Right ventricle myocardium inferior (tissue), 1 donor: ENCODE measurements around the gene MRPL55. TPM values are rescaled to one million over a fixed set of nuclear protein-coding genes. Genes with fewer than 3 reads are reported as not detected.
A peak's percentile ranks its signal among the peaks of the same experiment; 100 is the strongest.

Experiments used
- ATAC-seq: fragments of 200-7000 bp; cut with Tn5 transposase; one replicate; pipeline ENCODE4 v1.9.1; 2020; ENCODE audit warnings: mild to moderate bottlenecking, moderate library complexity
- DNase-seq: peaks from one replicate; pipeline ENCODE4 v3.0.0; 2021; ENCODE audit errors: missing footprints
- intact Hi-C: fragments of 100-400 bp; cut with DNase I; formaldehyde crosslinking; loops from one replicate; pipeline ENCODE4 v1.11.0; 2022
- long read RNA-seq: library from polyadenylated mRNA; unstranded; transcript quantifications from one replicate; pipeline ENCODE4 v2.0.0, GENCODE V29; 2021
- total RNA-seq: library from RNA; stranded (reverse); fragmentation: NEBNext Ultra II Directional; extraction: Animal tissue kit (Norgen Biotek cat#: 25700); gene quantifications from one replicate; pipeline ENCODE4 v1.2.1, GENCODE V29; 2021
- donor health status: DM: no; HTN: yes; CAD: no; lungs with severe emphysema.

The MRPL55 gene
- 57.0 TPM for total RNA-seq
- long read RNA-seq, partial matches to known transcripts, result 0 of 14 reads
- long read RNA-seq, other reads (novel, unspliced or antisense), result 4 of 14 reads

DNA sequence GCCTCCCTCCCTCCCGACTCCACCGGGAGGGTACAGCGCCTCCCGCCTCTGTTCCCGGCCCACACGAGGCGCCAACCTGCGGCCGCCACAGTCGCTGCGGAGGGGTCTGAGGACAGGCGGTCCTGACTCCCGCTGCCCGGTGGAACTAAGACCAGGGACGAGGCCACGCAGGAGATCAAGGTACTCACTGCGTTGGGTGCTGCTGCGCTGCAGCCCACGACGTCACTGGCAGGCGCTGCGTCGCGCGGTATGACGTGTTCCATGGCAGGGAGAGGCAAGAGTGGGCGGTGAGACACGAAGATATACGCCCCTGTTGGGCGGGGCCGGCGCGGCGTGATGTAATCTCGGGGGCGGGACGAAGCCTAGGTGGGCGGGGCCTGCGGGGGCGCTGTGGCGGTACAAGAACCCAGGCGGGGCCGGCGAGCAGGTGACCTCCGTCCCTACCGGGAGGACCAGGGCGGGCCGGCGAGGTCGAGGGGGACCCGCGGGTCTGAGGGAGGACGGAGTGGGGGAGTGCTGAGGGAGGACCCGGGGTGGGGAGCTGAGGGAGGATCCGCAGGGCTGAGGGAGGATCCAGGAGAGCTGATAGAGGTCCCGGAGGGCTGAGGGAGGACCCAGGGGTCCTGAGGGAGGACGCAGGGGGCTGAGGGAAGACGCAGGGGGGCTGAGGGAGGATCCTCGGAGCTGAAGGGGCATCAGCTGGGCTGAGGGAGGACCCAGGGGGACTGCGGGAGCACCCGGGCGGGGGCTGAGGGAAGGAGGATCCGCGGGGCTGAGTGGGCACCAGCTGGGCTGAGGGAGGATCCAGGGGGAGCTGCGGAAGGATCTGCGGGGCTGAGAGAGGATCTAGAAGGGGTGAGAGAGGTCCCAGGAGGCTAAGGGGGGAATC is at the start of gene MRPL55:
TSS of gene MRPL55 (minus strand) at position 227 of the 889 bp plus-strand sequence. CDS start 1,039 bp downstream, outside the sequence.
- peak; percentile 99 for DNase-seq
- ATAC-seq, result peak; percentile 96
- intact Hi-C loops, result loop anchor here (2.0 kb wide), 2 partner anchors 27 to 31 kb away; partner anchors contain the start of genes ARF1 and GUK1

GRCh38 chr1:228158151-228159007 is 49.3 kb upstream of the MRPL55 start:
- DNase-seq (peak; percentile 45), ATAC-seq (no peak)
- intact Hi-C loops, result no loop called here

- intact Hi-C loops, result no loop called here
- DNase-seq (peak; percentile 30), ATAC-seq (no peak)
Measured at GRCh38 chr1:228157729-228158126, 48.6 kb upstream of the MRPL55 start.

- intact Hi-C loops, result no loop called here
- DNase-seq, result peak; percentile 34
- no peak for ATAC-seq
Measured at GRCh38 chr1:228156941-228157728, 48.0 kb upstream of the MRPL55 start.

GRCh38 chr1:228156515-228156881 is 47.4 kb upstream of the MRPL55 start:
- intact Hi-C loops, result no loop called here
- DNase-seq (no peak), ATAC-seq (no peak)

- intact Hi-C loops, result no loop called here
- no peak for DNase-seq
- no peak for ATAC-seq
Measured at GRCh38 chr1:228155596-228156514, 46.8 kb upstream of the MRPL55 start.

- ATAC-seq (no peak), DNase-seq (peak; percentile 68)
- intact Hi-C loops, result no loop called here
Measured at GRCh38 chr1:228154670-228155571, 45.8 kb upstream of the MRPL55 start.

DNA sequence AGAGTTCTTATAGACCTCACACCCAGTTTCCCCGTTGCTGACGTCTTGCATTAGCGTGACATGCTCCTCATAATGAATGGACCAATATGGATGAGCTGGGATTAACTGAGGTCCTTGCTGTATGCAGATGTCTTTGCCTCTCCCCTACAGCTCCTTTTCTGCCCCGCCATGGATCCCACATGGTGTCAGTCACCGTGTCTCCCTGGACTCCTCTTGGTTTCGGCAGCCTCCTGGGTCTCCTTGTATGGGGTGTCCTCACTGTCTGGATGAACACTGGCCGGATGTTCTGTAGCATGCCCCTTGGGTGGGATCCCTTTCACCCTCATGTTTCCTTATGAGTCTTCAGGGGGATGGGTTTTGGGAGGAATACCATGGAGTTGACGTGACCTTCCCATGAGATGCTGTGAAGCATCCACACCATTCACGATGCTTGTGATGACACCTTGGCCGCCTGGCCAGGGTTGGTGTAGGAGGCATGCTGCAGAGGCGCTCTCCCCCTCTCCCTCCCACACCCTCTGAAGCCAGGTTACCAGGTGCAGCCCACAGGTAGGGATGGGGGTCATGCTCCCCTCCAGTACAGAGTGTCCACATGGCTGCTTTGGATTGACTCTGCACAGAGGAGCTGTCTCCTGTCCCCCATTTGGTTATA is 45.0 kb upstream of the MRPL55 start:
- ATAC-seq, result no peak
- intact Hi-C loops, result no loop called here
- DNase-seq, result no peak

DNA sequence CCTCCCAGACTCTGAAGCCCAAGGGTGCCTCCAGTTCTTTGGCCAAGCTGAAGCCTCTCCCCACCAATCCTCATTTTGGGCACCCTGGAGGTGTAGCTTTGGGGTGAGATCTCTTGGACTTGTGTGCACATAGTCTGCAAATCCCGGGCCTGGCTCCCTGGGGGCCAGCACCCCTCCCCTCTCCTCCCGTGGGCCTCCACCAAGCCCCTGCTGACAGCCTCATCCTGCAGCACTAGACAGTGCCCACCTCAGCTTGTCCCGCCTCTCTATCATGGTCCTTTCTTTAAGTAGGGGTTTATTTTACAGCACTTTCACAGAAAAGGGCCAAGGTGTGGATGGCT is 43.8 kb upstream of the MRPL55 start:
- intact Hi-C loops, result no loop called here
- DNase-seq (no peak), ATAC-seq (no peak)

DNA sequence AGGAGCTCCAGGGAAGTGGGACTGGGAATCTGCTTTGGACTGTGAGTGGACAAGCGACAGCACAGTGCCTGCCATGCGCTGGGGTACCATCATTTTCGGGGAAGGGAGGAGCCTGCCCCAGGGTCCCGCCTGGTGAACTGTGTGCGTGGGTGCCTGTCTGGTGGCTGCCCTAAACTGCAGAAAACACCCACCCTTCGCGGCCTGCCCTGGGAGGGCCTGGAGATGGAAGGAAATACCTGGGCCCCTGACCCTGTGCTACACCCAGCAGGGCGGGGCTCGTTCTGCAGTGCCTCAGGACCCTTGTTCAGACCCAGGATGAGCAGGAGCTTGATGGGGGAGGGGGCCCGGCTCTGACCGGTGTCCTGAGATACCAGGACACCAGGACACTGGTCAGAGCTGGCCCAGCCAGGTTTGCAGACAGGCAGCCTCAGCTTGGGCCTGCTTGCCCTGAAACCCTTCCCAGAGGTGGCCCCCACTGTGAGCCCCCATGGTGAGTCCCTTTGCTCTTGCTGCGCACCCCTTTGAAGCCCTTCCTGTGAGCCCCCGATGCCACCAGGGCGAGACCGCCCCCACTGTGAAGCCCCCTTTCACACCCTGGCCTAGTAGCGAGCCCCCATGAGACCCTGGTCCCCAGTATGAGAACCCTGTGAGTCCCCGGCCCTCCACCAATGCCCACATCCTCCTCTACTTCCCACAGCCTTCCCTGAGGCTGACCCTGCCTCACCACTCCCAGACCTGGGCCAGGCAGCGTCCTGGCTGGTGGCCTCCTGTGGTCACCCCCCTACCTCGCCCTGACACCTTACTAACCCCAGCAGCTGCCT is 43.2 kb upstream of the MRPL55 start:
- ATAC-seq (no peak), DNase-seq (no peak)
- intact Hi-C loops, result no loop called here

DNA sequence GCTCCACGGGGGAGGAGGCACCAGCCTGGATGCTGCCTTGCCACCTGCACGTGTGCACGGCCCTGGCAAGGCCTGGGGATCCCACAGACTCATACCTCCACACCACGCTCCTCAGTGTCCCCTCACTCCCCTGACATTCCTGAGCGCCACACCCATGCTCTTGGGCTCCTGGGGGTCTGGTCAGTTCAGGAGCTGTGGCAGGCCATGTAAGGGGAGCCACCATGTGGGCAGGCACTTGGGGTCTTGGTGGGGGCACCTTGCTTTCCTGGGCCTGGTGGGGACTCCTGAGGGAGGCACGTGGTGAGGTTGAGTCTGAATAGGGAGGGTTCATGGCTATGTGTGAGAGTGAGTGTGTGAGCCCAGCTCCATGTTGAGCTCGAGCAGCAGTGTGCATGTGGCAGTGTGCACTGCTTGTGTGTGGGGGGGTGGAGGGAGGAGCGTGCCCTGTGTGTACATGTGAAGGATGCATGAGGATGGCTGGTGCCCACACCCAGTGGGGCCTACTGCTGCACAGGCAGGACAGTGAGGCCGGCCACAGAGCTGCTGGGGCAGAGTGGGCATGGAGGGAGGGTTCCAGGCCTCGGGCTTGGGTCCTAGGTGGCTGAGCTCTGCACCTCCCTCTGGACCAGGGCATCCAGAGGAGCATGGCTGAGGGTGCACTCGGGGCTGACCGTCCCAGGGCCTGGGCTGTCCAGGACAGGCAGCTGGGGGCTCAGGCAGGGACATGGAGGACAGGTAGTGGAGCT is 42.3 kb upstream of the MRPL55 start:
- no peak for DNase-seq
- intact Hi-C loops, result no loop called here
- ATAC-seq, result no peak

DNA sequence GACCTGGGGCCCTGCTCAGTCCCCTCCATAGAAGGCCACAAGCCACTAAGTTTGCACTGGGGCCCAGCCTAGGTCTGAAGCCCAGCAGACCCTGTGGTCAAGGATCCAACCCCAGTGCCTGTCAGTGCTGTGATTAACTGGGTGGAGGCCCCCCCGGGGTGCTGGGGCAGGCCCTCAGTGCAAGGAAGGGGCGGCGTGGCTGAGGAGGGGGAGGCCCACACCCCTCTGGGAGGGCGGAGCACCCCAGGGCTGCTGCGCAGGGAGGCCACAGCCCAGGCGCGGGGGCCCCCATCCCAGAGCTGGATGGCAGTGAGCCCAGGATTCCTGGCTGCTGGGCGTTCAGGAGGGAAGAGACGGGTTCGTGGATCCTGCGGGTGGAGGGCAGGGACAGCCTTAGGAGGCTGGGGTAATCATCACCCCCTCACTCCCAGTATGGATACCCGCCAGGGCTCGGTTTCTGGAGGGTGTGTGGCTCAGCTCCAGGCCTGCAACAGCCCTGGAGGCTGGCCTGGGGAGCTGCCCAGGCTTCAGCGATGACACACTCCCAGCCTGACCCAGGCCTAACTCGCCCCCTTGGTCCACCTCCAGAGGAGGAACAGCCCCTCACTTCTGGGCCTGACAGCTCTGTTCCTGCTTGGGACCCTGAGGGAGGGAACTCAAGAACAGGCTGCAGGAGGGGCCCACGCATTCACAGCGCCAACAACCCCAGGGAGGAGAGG is 41.5 kb upstream of the MRPL55 start:
- peak; percentile 59 for ATAC-seq
- intact Hi-C loops, result no loop called here
- DNase-seq, result no peak

DNA sequence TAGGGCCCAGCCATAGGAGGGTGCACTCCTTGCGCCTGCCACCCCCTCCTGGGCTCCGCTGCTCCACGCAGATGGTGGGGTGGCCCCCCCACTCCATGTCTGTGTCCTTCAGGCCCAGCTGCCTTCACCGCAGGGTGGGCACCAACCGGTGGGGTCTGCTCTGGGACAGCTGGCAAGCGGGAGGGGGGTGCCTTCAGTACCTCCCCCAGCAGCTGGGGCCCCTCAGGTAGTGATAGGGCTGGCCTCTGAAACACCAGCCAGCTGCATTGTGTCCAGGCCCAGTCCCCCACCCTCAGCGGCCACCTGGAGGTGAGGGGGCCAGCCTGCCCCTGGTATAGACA is 41.0 kb upstream of the MRPL55 start:
- DNase-seq, result no peak
- intact Hi-C loops, result no loop called here
- ATAC-seq, result peak; percentile 0

- peak; percentile 54 for ATAC-seq
- intact Hi-C loops, result no loop called here
- no peak for DNase-seq
Measured at GRCh38 chr1:228149406-228150119, 40.5 kb upstream of the MRPL55 start, which contains the start of gene GJC2. TSS of gene GJC2 (plus strand) at chr1:228149930. CDS start at chr1:228157759, 7,829 bp downstream.
